Neural progenitor cell (in vitro differentiated cells): ENCODE data around the gene DNMT1. TPM values are rescaled to one million over a fixed set of nuclear protein-coding genes. Genes with fewer than 3 reads are reported as not detected.

ENCODE experiments used
- DNase-seq: peaks from one replicate; pipeline ENCODE4 v3.0.0-alpha.2; 2016; ENCODE audit warnings: low spot score
- H2AFZ ChIP-seq: fragments of 200-600 bp; sonication (generic); replicated peaks from 2 replicates; pipeline ENCODE4 v1.6.1; 2016; ENCODE audit warnings: antibody characterized with exemption
- H3F3A ChIP-seq: fragments of 200-600 bp; sonication (generic); 2 replicates; pipeline ENCODE4 v1.6.1; 2016; ENCODE audit warnings: antibody characterized with exemption, low read depth
- H3K27ac ChIP-seq: fragments of 200-600 bp; sonication (generic); 2 replicates; pipeline ENCODE4 v1.5.1; 2016; ENCODE audit warnings: mild to moderate bottlenecking
- H3K27me3 ChIP-seq: fragments of 200-600 bp; sonication (generic); 2 replicates; pipeline ENCODE4 v1.6.1; 2016; ENCODE audit warnings: mild to moderate bottlenecking, moderate library complexity
- H3K36me3 ChIP-seq: fragments of 200-600 bp; sonication (generic); 2 replicates; pipeline ENCODE4 v1.5.1; 2016
- H3K4me1 ChIP-seq: fragments of 200-600 bp; sonication (generic); 2 replicates; pipeline ENCODE4 v1.6.1; 2016; ENCODE audit warnings: mixed run types
- H3K4me2 ChIP-seq: fragments of 200-600 bp; sonication (generic); 2 replicates; pipeline ENCODE4 v1.6.1; 2016
- H3K4me3 ChIP-seq: fragments of 200-600 bp; sonication (generic); 2 replicates; pipeline ENCODE4 v1.5.1; 2016
- H3K79me2 ChIP-seq: fragments of 200-600 bp; sonication (generic); 2 replicates; pipeline ENCODE4 v1.6.1; 2016; ENCODE audit warnings: low read depth
- H3K9ac ChIP-seq: fragments of 200-600 bp; sonication (generic); 2 replicates; pipeline ENCODE4 v1.6.1; 2016
- H3K9me3 ChIP-seq: fragments of 200-600 bp; sonication (generic); 2 replicates; pipeline ENCODE4 v1.5.1; 2016; ENCODE audit warnings: low read depth
- H4K20me1 ChIP-seq: fragments of 200-600 bp; sonication (generic); 2 replicates; pipeline ENCODE4 v1.6.1; 2016; ENCODE audit warnings: low read depth
- H3K27ac Mint-ChIP-seq: 3 replicates; pipeline ENCODE4 v1.8.0; 2021; ENCODE audit warnings: mixed read lengths
- H3K27me3 Mint-ChIP-seq: 2 replicates; pipeline ENCODE4 v1.8.0; 2022; ENCODE audit warnings: low read depth, mild to moderate bottlenecking, inconsistent platforms, moderate library complexity, mixed read lengths; ENCODE audit not compliant: insufficient read depth
- H3K36me3 Mint-ChIP-seq: 3 replicates; pipeline ENCODE4 v1.8.0; 2021; ENCODE audit warnings: mixed read lengths
- H3K4me1 Mint-ChIP-seq: 3 replicates; pipeline ENCODE4 v1.8.0; 2021; ENCODE audit warnings: mixed read lengths
- H3K4me3 Mint-ChIP-seq: 3 replicates; pipeline ENCODE4 v1.8.0; 2021; ENCODE audit warnings: mild to moderate bottlenecking, moderate library complexity, mixed read lengths
- H3K9me3 Mint-ChIP-seq: 3 replicates; pipeline ENCODE4 v1.8.0; 2020; ENCODE audit warnings: mixed read lengths
- CTCF ChIP-seq: fragments of 200-600 bp; sonication (generic); IDR thresholded peaks from 2 replicates; pipeline ENCODE4 v1.5.1; 2017; ENCODE audit warnings: antibody characterized with exemption, mild to moderate bottlenecking
- EZH2 ChIP-seq: fragments of 200-600 bp; sonication (generic); IDR thresholded peaks from 2 replicates; pipeline ENCODE4 v1.6.1; 2017; ENCODE audit warnings: antibody characterized with exemption, mild to moderate bottlenecking, moderate library complexity
- EZH2phosphoT487 ChIP-seq: fragments of 200-600 bp; sonication (generic); IDR thresholded peaks from 2 replicates; pipeline ENCODE4 v1.6.1; 2017; ENCODE audit warnings: antibody characterized with exemption
- total RNA-seq: library from RNA; depleted of rRNA; stranded (reverse); fragments of >200 nt; gene quantifications from 2 replicates; pipeline ENCODE4 v1.2.3, GENCODE V29; 2015; ENCODE audit warnings: low replicate concordance

The DNMT1 gene
- total RNA-seq, 1 donor from 2014 or later, result 203 TPM

GRCh38 chr19:10132905-10133304 is 61.8 kb downstream of the DNMT1 start:
- Mint-ChIP-seq H3K4me3 (no peak overlapping the region), H3K27ac (no peak overlapping the region), H3K4me1 (no peaks in the 10 kb centered on the region), H3K36me3 (peaks cover 15% of the 10 kb centered on the region), H3K9me3 (no peaks in the 10 kb centered on the region), H3K27me3 (peaks cover 2% of the 10 kb centered on the region)
- no peak overlapping the region for H3K4me2 ChIP-seq
- H3K4me3 ChIP-seq, result no peak overlapping the region
- H3K4me1 ChIP-seq, result no peaks in the 10 kb centered on the region
- H2AFZ ChIP-seq, result no peak overlapping the region
- no peak for TF ChIP-seq CTCF
- no peak for TF ChIP-seq EZH2phosphoT487
- no peak for TF ChIP-seq EZH2
- no peak overlapping the region for H3K27ac ChIP-seq
- no peaks in the 10 kb centered on the region for H4K20me1 ChIP-seq
- no peaks in the 10 kb centered on the region for H3K79me2 ChIP-seq
- peaks cover 3% of the 10 kb centered on the region for H3K36me3 ChIP-seq
- H3K9ac ChIP-seq, result no peak overlapping the region
- H3F3A ChIP-seq, result no peaks in the 10 kb centered on the region
- H3K27me3 ChIP-seq, result no peaks in the 10 kb centered on the region
- no peak for DNase-seq
- no peaks in the 10 kb centered on the region for H3K9me3 ChIP-seq

- H3K4me2 ChIP-seq, result no peak overlapping the region
- no peaks in the 10 kb centered on the region for H3K9me3 ChIP-seq
- H3K4me3 ChIP-seq, result no peak overlapping the region
- H3K79me2 ChIP-seq, result no peaks in the 10 kb centered on the region
- no peaks in the 10 kb centered on the region for H4K20me1 ChIP-seq
- no peak for DNase-seq
- no peak overlapping the region for H3K27ac ChIP-seq
- peaks cover 10% of the 10 kb centered on the region for H3F3A ChIP-seq
- no peak overlapping the region for H3K4me3 Mint-ChIP-seq
- no peak for TF ChIP-seq EZH2
- TF ChIP-seq CTCF, result no peak
- TF ChIP-seq EZH2phosphoT487, result no peak
- no peaks in the 10 kb centered on the region for H3K36me3 ChIP-seq
- no peak overlapping the region for H2AFZ ChIP-seq
- H3K9me3 Mint-ChIP-seq, result no peaks in the 10 kb centered on the region
- H3K27me3 ChIP-seq, result no peaks in the 10 kb centered on the region
- no peaks in the 10 kb centered on the region for H3K4me1 ChIP-seq
- peaks cover 2% of the 10 kb centered on the region for H3K27me3 Mint-ChIP-seq
- H3K27ac Mint-ChIP-seq, result no peak overlapping the region
- no peak overlapping the region for H3K9ac ChIP-seq
- peaks cover 6% of the 10 kb centered on the region for H3K36me3 Mint-ChIP-seq
- no peaks in the 10 kb centered on the region for H3K4me1 Mint-ChIP-seq
Measured at GRCh38 chr19:10126213-10126639, 68.5 kb downstream of the DNMT1 start.

- no peak overlapping the region for H3K27ac ChIP-seq
- H3K9ac ChIP-seq, result no peak overlapping the region
- DNase-seq, result no peak
- peak overlapping the region; percentile 25 for H3K27ac Mint-ChIP-seq
- H3K27me3 ChIP-seq, result no peaks in the 10 kb centered on the region
- H3K9me3 ChIP-seq, result no peaks in the 10 kb centered on the region
- no peak overlapping the region for H3K4me3 ChIP-seq
- peaks cover 2% of the 10 kb centered on the region for H3K27me3 Mint-ChIP-seq
- H4K20me1 ChIP-seq, result no peaks in the 10 kb centered on the region
- peaks cover 3% of the 10 kb centered on the region for H3K4me1 Mint-ChIP-seq
- no peaks in the 10 kb centered on the region for H3K36me3 ChIP-seq
- H3F3A ChIP-seq, result peaks cover 17% of the 10 kb centered on the region
- no peaks in the 10 kb centered on the region for H3K4me1 ChIP-seq
- TF ChIP-seq CTCF, result no peak
- TF ChIP-seq EZH2phosphoT487, result no peak
- no peak for TF ChIP-seq EZH2
- H3K4me3 Mint-ChIP-seq, result no peak overlapping the region
- H3K79me2 ChIP-seq, result peaks cover 2% of the 10 kb centered on the region
- H3K9me3 Mint-ChIP-seq, result no peaks in the 10 kb centered on the region
- H3K4me2 ChIP-seq, result no peak overlapping the region
- no peak overlapping the region for H2AFZ ChIP-seq
- H3K36me3 Mint-ChIP-seq, result peaks cover 3% of the 10 kb centered on the region
Measured at GRCh38 chr19:10124429-10124828, 70.3 kb downstream of the DNMT1 start.
